ENCODE measurements around the gene UBE2R2.

The UBE2R2 gene

DNA sequence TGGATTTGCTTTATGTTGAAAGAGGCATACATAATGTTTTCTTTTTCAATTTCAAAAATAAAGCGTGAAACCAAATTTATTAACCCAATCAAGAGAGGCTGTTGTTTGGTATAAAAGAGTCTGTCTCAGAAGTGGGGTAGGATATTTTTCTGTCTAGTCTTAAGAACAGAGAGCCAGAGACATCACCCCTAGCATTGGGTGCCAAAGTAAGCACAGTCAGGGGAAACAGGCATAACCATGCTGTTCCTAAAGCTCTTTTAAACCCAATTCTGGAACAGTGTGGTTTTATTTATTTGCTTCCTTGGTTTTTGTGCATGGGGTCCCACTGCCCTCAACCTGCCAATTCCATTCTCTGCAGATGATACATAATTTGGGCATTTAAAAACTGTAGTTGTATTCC lies 88.2 kb downstream of the UBE2R2 start:
- no peak overlapping the region for H3K4me3 ChIP-seq (replicated peaks; ENCODE audit: low read depth, low read length)
- TF ChIP-seq, protein P1, sequence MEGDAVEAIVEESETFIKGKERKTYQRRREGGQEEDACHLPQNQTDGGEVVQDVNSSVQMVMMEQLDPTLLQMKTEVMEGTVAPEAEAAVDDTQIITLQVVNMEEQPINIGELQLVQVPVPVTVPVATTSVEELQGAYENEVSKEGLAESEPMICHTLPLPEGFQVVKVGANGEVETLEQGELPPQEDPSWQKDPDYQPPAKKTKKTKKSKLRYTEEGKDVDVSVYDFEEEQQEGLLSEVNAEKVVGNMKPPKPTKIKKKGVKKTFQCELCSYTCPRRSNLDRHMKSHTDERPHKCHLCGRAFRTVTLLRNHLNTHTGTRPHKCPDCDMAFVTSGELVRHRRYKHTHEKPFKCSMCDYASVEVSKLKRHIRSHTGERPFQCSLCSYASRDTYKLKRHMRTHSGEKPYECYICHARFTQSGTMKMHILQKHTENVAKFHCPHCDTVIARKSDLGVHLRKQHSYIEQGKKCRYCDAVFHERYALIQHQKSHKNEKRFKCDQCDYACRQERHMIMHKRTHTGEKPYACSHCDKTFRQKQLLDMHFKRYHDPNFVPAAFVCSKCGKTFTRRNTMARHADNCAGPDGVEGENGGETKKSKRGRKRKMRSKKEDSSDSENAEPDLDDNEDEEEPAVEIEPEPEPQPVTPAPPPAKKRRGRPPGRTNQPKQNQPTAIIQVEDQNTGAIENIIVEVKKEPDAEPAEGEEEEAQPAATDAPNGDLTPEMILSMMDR (IDR thresholded peaks at IDR 0.05; ENCODE audit: insufficient read depth, low read length, poor library complexity, severe bottlenecking), result no peak
- no peak for DNase-seq (ENCODE audit: extremely low read depth, insufficient read length)
- no peaks in the 10 kb centered on the region for H3K27me3 ChIP-seq (replicated peaks; ENCODE audit: control insufficient read depth, insufficient read depth, low read length)
- peaks cover 4% of the 10 kb centered on the region for H3K36me3 ChIP-seq (ENCODE audit: control insufficient read depth, insufficient read depth, low read length)

GRCh38 chr9:33906769-33907168 lies 89.8 kb downstream of the UBE2R2 start:
- H3K36me3 ChIP-seq (ENCODE audit: control insufficient read depth, insufficient read depth, low read length), result peaks cover 4% of the 10 kb centered on the region; the same call in 1 of the 2 replicates
- no peaks in the 10 kb centered on the region for H3K27me3 ChIP-seq (replicated peaks; ENCODE audit: control insufficient read depth, insufficient read depth, low read length)
- TF ChIP-seq, protein P1 (IDR thresholded peaks at IDR 0.05; ENCODE audit: insufficient read depth, low read length, poor library complexity, severe bottlenecking), result no peak
- DNase-seq (ENCODE audit: extremely low read depth, insufficient read length), result no peak
- H3K4me3 ChIP-seq (replicated peaks; ENCODE audit: low read depth, low read length), result no peak overlapping the region

GRCh38 chr9:33907347-33907746 lies 90.4 kb downstream of the UBE2R2 start:
- H3K27me3 ChIP-seq (replicated peaks; ENCODE audit: control insufficient read depth, insufficient read depth, low read length), result no peaks in the 10 kb centered on the region
- no peak overlapping the region for H3K4me3 ChIP-seq (replicated peaks; ENCODE audit: low read depth, low read length)
- DNase-seq (ENCODE audit: extremely low read depth, insufficient read length), result no peak
- H3K36me3 ChIP-seq (ENCODE audit: control insufficient read depth, insufficient read depth, low read length), result peaks cover 2% of the 10 kb centered on the region; the same call in 1 of the 2 replicates
- TF ChIP-seq, protein P1 (IDR thresholded peaks at IDR 0.05; ENCODE audit: insufficient read depth, low read length, poor library complexity, severe bottlenecking), result no peak

GRCh38 chr9:33908114-33908513 lies 91.2 kb downstream of the UBE2R2 start:
- DNase-seq (ENCODE audit: extremely low read depth, insufficient read length), result no peak
- Histone ChIP-seq H3K36me3 (ENCODE audit: control insufficient read depth, insufficient read depth, low read length) (peaks cover 2% of the 10 kb centered on the region; the same call in 1 of the 2 replicates), H3K27me3 (replicated peaks; ENCODE audit: control insufficient read depth, insufficient read depth, low read length) (no peaks in the 10 kb centered on the region), H3K4me3 (replicated peaks; ENCODE audit: low read depth, low read length) (no peak overlapping the region)
- TF ChIP-seq, protein P1 (IDR thresholded peaks at IDR 0.05; ENCODE audit: insufficient read depth, low read length, poor library complexity, severe bottlenecking), result no peak

DNA sequence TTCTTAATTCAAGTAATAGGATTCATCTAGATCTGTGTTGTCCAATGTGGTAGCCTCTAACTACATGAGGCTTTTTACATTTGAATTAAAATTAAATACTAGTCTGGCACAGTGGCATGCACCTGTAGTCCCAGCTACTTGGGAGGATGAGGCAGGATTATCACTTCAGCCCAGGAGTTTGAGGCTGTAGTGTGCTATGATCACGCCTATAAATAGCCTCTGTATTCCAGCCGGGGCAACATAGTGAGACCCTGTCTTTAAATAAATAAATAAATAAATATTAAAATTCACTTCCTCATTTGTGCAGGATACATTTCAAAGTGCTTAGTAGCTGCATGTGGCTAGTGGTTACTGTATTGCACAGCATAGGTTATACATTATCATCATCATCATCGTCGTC lies 91.8 kb downstream of the UBE2R2 start:
- DNase-seq (ENCODE audit: extremely low read depth, insufficient read length), result no peak
- TF ChIP-seq, protein P1 (IDR thresholded peaks at IDR 0.05; ENCODE audit: insufficient read depth, low read length, poor library complexity, severe bottlenecking), result no peak
- Histone ChIP-seq H3K4me3 (replicated peaks; ENCODE audit: low read depth, low read length) (no peak overlapping the region), H3K36me3 (ENCODE audit: control insufficient read depth, insufficient read depth, low read length) (peaks cover 5% of the 10 kb centered on the region; the same call in 1 of the 2 replicates), H3K27me3 (replicated peaks; ENCODE audit: control insufficient read depth, insufficient read depth, low read length) (no peaks in the 10 kb centered on the region)

GRCh38 chr9:33913541-33913940 lies 96.6 kb downstream of the UBE2R2 start:
- DNase-seq (ENCODE audit: extremely low read depth, insufficient read length), result no peak
- Histone ChIP-seq H3K36me3 (ENCODE audit: control insufficient read depth, insufficient read depth, low read length) (peaks cover 9% of the 10 kb centered on the region), H3K4me3 (replicated peaks; ENCODE audit: low read depth, low read length) (no peak overlapping the region), H3K27me3 (replicated peaks; ENCODE audit: control insufficient read depth, insufficient read depth, low read length) (no peaks in the 10 kb centered on the region)
- TF ChIP-seq, protein P1 (IDR thresholded peaks at IDR 0.05; ENCODE audit: insufficient read depth, low read length, poor library complexity, severe bottlenecking), result no peak
